Right cardiac atrium (tissue), 5 donors: Measurements from ENCODE around the gene PEA15. TPM values are rescaled to one million over a fixed set of nuclear protein-coding genes. Genes with fewer than 3 reads are reported as not detected.
A peak's percentile ranks its signal among the peaks of the same experiment; 100 is the strongest.

Experiments
- ATAC-seq, 2 donors: fragments of 200-7000 bp; cut with Tn5 transposase; one replicate each; pipeline versions ENCODE4 v1.8.0 to v1.9.1; 2020; ENCODE audit warnings: moderate library complexity in 2 of 2, mild to moderate bottlenecking in 1 of 2
- DNase-seq, 3 donors: peaks; one replicate each; pipeline ENCODE4 v3.0.0-alpha.2; 2020
- H3K27ac ChIP-seq: one replicate; pipeline ENCODE4 v1.5.1; 2013; ENCODE audit warnings: mild to moderate bottlenecking, low read length, control low read depth, moderate library complexity
- H3K27me3 ChIP-seq: one replicate; pipeline ENCODE4 v1.6.1; 2013; ENCODE audit not compliant: control insufficient read depth, insufficient read depth
- H3K4me1 ChIP-seq: one replicate; pipeline ENCODE4 v1.6.1; 2013; ENCODE audit warnings: low read length; ENCODE audit not compliant: control insufficient read depth, insufficient read depth
- H3K4me3 ChIP-seq: one replicate; pipeline ENCODE4 v1.5.1; 2013; ENCODE audit warnings: low read length, control low read depth
- H3K9me3 ChIP-seq: one replicate; pipeline ENCODE4 v1.6.1; 2013; ENCODE audit warnings: low read length; ENCODE audit not compliant: control insufficient read depth
- whole genome bisulfite sequencing: extraction: QIAGEN DNeasy Blood & Tissue Kit; methylation state at CpG from one replicate; pipeline ENCODE4 v1.1.7; 2013; 5-methylcytosine and 5-hydroxymethylcytosine counted together
- intact Hi-C, 4 donors: fragments of 100-400 bp; cut with DNase I; formaldehyde crosslinking; loops; one replicate each; pipeline versions ENCODE4 v1.11.0 to v1.14.0; 2022 to 2023
- polyA plus RNA-seq: library from polyadenylated mRNA; stranded (reverse); fragments of 200-250 nt; gene quantifications from one replicate; pipeline ENCODE4 v1.2.3, GENCODE V29; 2013
- total RNA-seq, 4 donors: library from RNA; stranded (reverse); fragmentation: NEBNext Ultra II Directional; extraction: Animal tissue kit (Norgen Biotek cat#: 25700); gene quantifications; one replicate each; pipeline ENCODE4 v1.2.1, GENCODE V29; 2021
- donor health status: healthy with polysubstance abuse.
- donor health status: DM: no; HTN: yes; CAD: no.
- donor health status: DM: no; HTN: no; CAD: no.
- donor health status: DM: no; HTN: yes; CAD: no; lungs with severe emphysema.
- donor health status: DM: yes; HTN: yes; CAD: no.

Gene PEA15
- total and polyA plus RNA-seq, 5 donors, result 169 to 223 (median 213) TPM

GRCh38 chr1:160209321-160210046, 4.3 kb downstream of the PEA15 start:
- intact Hi-C loops, result loop anchor here in 1 of 4 donors (10.0 kb wide), 1 partner anchor 105 kb away; no protein-coding TSS in a partner anchor

GRCh38 chr1:160210561-160210960, 5.4 kb downstream of the PEA15 start:
- DNase-seq (peak in 1 of 3 donors; percentile 61), ATAC-seq (no peak)
- intact Hi-C loops, result loop anchor here in 1 of 4 donors (10.0 kb wide), 1 partner anchor 106 kb away; no protein-coding TSS in a partner anchor
- 44% methylated on average over 5 of the region's 5 CpGs for WGBS
- no peaks in the 10 kb centered on the region for H3K27me3 ChIP-seq
- peaks cover 36% of the 10 kb centered on the region for H3K4me1 ChIP-seq
- no peaks in the 10 kb centered on the region for H3K9me3 ChIP-seq
- no peak overlapping the region for H3K4me3 ChIP-seq
- peak overlapping the region; percentile 14 for H3K27ac ChIP-seq

More at GRCh38 chr1:160209321-160210046, 4.3 kb downstream of the PEA15 start:
- peak; percentile 29 to 59 for ATAC-seq
- WGBS, result 28% methylated on average over 7 of the region's 7 CpGs
- peak in 2 of 3 donors; percentile 81 to 82 for DNase-seq
- Histone ChIP-seq H3K4me3 (no peak overlapping the region), H3K4me1 (peaks cover 36% of the 10 kb centered on the region), H3K27ac (peak overlapping the region; percentile 47), H3K9me3 (no peaks in the 10 kb centered on the region), H3K27me3 (no peaks in the 10 kb centered on the region)

- WGBS, result 70% methylated on average over 10 of the region's 10 CpGs
- ATAC-seq, result no peak
- Histone ChIP-seq H3K27ac (no peak overlapping the region), H3K4me3 (no peak overlapping the region), H3K27me3 (no peaks in the 10 kb centered on the region), H3K9me3 (no peaks in the 10 kb centered on the region), H3K4me1 (peaks cover 36% of the 10 kb centered on the region)
- DNase-seq, result no peak
- intact Hi-C loops, result loop anchor here in 1 of 4 donors (10.0 kb wide), 1 partner anchor 106 kb away; no protein-coding TSS in a partner anchor
Observed at GRCh38 chr1:160211046-160211790, 6.0 kb downstream of the PEA15 start.

GRCh38 chr1:160214481-160215140, 9.4 kb downstream of the PEA15 start:
- DNase-seq, result no peak
- ATAC-seq, result no peak
- no peak overlapping the region for H3K4me3 ChIP-seq
- no peak overlapping the region for H3K27ac ChIP-seq
- no peaks in the 10 kb centered on the region for H3K9me3 ChIP-seq
- H3K4me1 ChIP-seq, result peaks cover 20% of the 10 kb centered on the region
- intact Hi-C loops, result loop anchor here in 2 of 4 donors (5.0 to 10.0 kb wide), 2 partner anchors 110 to 112 kb away; no protein-coding TSS in a partner anchor
- H3K27me3 ChIP-seq, result no peaks in the 10 kb centered on the region
- WGBS, result 85% methylated on average over 3 of the region's 3 CpGs

- DNase-seq, result no peak
- Histone ChIP-seq H3K27ac (no peak overlapping the region), H3K27me3 (no peaks in the 10 kb centered on the region), H3K4me3 (no peak overlapping the region), H3K9me3 (no peaks in the 10 kb centered on the region), H3K4me1 (peaks cover 8% of the 10 kb centered on the region)
- intact Hi-C loops, result loop anchor here in 2 of 4 donors (5.0 to 10.0 kb wide), 2 partner anchors 112 to 114 kb away; no protein-coding TSS in a partner anchor
- ATAC-seq, result no peak
Observed at GRCh38 chr1:160216301-160216700, 11.1 kb downstream of the PEA15 start.

GRCh38 chr1:160217481-160218051, 12.4 kb downstream of the PEA15 start:
- intact Hi-C loops, result loop anchor here in 2 of 4 donors (2.0 to 10.0 kb wide), 3 partner anchors 25 to 115 kb away; no protein-coding TSS in a partner anchor
- H3K4me3 ChIP-seq, result no peak overlapping the region
- no peaks in the 10 kb centered on the region for H3K27me3 ChIP-seq
- H3K27ac ChIP-seq, result peak overlapping the region; percentile 14
- DNase-seq, result peak in 2 of 3 donors; percentile 66 to 74
- WGBS, result 54% methylated on average over 10 of the region's 10 CpGs
- peaks cover 8% of the 10 kb centered on the region for H3K4me1 ChIP-seq
- ATAC-seq, result peak in 1 of 2 donors; percentile 22
- no peaks in the 10 kb centered on the region for H3K9me3 ChIP-seq

GRCh38 chr1:160219062-160219929, 14.1 kb downstream of the PEA15 start:
- H3K9me3 ChIP-seq, result no peaks in the 10 kb centered on the region
- peak overlapping the region; percentile 24 for H3K27ac ChIP-seq
- DNase-seq, result peak; percentile 44 to 69 (median 66)
- 37% methylated on average over 4 of the region's 4 CpGs for WGBS
- no peaks in the 10 kb centered on the region for H3K27me3 ChIP-seq
- intact Hi-C loops, result loop anchor here in 2 of 4 donors (2.0 to 10.0 kb wide), 3 partner anchors 26 to 117 kb away; no protein-coding TSS in a partner anchor
- peak; percentile 73 to 80 for ATAC-seq
- peaks cover 8% of the 10 kb centered on the region for H3K4me1 ChIP-seq
- no peak overlapping the region for H3K4me3 ChIP-seq

- WGBS, result 87% methylated on average over 2 of the region's 2 CpGs
- no peak overlapping the region for H3K4me3 ChIP-seq
- H3K4me1 ChIP-seq, result peaks cover 8% of the 10 kb centered on the region
- H3K27me3 ChIP-seq, result no peaks in the 10 kb centered on the region
- ATAC-seq, result no peak
- intact Hi-C loops, result no loop called here
- no peaks in the 10 kb centered on the region for H3K9me3 ChIP-seq
- no peak overlapping the region for H3K27ac ChIP-seq
- DNase-seq, result no peak
Observed at GRCh38 chr1:160220301-160220700, 15.1 kb downstream of the PEA15 start.

GRCh38 chr1:160221089-160221488, 15.9 kb downstream of the PEA15 start:
- H3K9me3 ChIP-seq, result no peaks in the 10 kb centered on the region
- H3K27me3 ChIP-seq, result no peaks in the 10 kb centered on the region
- no peak overlapping the region for H3K4me3 ChIP-seq
- ATAC-seq (no peak), DNase-seq (no peak)
- peaks cover 8% of the 10 kb centered on the region for H3K4me1 ChIP-seq
- intact Hi-C loops, result no loop called here
- no peak overlapping the region for H3K27ac ChIP-seq

GRCh38 chr1:160222546-160222945, 17.4 kb downstream of the PEA15 start:
- Histone ChIP-seq H3K4me3 (no peak overlapping the region), H3K4me1 (peaks cover 5% of the 10 kb centered on the region), H3K9me3 (no peaks in the 10 kb centered on the region), H3K27me3 (no peaks in the 10 kb centered on the region), H3K27ac (no peak overlapping the region)
- ATAC-seq, result no peak
- intact Hi-C loops, result no loop called here
- 88% methylated on average over 3 of the region's 3 CpGs for WGBS
- no peak for DNase-seq
